Hepatocyte (in vitro differentiated cells): ENCODE results near the gene CCBE1. TPM values are rescaled to one million over a fixed set of nuclear protein-coding genes. Genes with fewer than 3 reads are reported as not detected.

Experiments used
- DNase-seq: peaks from one replicate; pipeline ENCODE4 v3.0.0-alpha.2; 2016; ENCODE audit warnings: low spot score
- H2AFZ ChIP-seq: fragments of 200-600 bp; sonication (generic); 2 replicates; pipeline ENCODE4 v1.6.0; 2016; ENCODE audit warnings: antibody characterized with exemption, mild to moderate bottlenecking
- H3K27ac ChIP-seq: fragments of 200-600 bp; sonication (generic); 2 replicates; pipeline ENCODE4 v1.5.1; 2016; ENCODE audit warnings: mild to moderate bottlenecking
- H3K27me3 ChIP-seq: fragments of 200-600 bp; sonication (generic); 2 replicates; pipeline ENCODE4 v1.6.1; 2016
- H3K36me3 ChIP-seq: fragments of 200-600 bp; sonication (generic); replicated peaks from 2 replicates; pipeline ENCODE4 v1.5.1; 2016; ENCODE audit warnings: low read depth; ENCODE audit not compliant: insufficient read depth
- H3K4me1 ChIP-seq: fragments of 200-600 bp; sonication (generic); 2 replicates; pipeline ENCODE4 v1.5.1; 2016; ENCODE audit warnings: mild to moderate bottlenecking, moderate library complexity; ENCODE audit not compliant: insufficient read depth
- H3K4me2 ChIP-seq: fragments of 200-600 bp; sonication (generic); 2 replicates; pipeline ENCODE4 v1.6.0; 2016
- H3K4me3 ChIP-seq: fragments of 200-600 bp; sonication (generic); 2 replicates; pipeline ENCODE4 v1.5.1; 2016; ENCODE audit warnings: mild to moderate bottlenecking
- H3K79me2 ChIP-seq: fragments of 200-600 bp; sonication (generic); 2 replicates; pipeline ENCODE4 v1.6.0; 2017; ENCODE audit warnings: mild to moderate bottlenecking
- H3K9me2 ChIP-seq: fragments of 200-600 bp; sonication (generic); replicated peaks from 2 replicates; pipeline ENCODE4 v1.6.0; 2017; ENCODE audit warnings: mild to moderate bottlenecking; ENCODE audit not compliant: insufficient read depth
- H3K9me3 ChIP-seq: fragments of 200-600 bp; sonication (generic); 2 replicates; pipeline ENCODE4 v1.5.1; 2016; ENCODE audit warnings: low read depth, mild to moderate bottlenecking
- H4K20me1 ChIP-seq: fragments of 200-600 bp; sonication (generic); 2 replicates; pipeline ENCODE4 v1.6.0; 2016; ENCODE audit warnings: mild to moderate bottlenecking; ENCODE audit not compliant: insufficient read depth, poor library complexity, severe bottlenecking
- CTCF ChIP-seq: fragments of 200-600 bp; sonication (generic); IDR thresholded peaks from 2 replicates; pipeline ENCODE4 v1.5.1; 2016; ENCODE audit warnings: antibody characterized with exemption, mild to moderate bottlenecking; ENCODE audit not compliant: poor library complexity
- EZH2 ChIP-seq: fragments of 200-600 bp; sonication (generic); IDR thresholded peaks from 2 replicates; pipeline ENCODE4 v1.6.1; 2016; ENCODE audit warnings: antibody characterized with exemption, mild to moderate bottlenecking, borderline replicate concordance
- EZH2phosphoT487 ChIP-seq: fragments of 200-600 bp; sonication (generic); IDR thresholded peaks from one replicate; pipeline ENCODE4 v1.6.1; 2018; ENCODE audit warnings: antibody characterized with exemption, mild to moderate bottlenecking, low read depth, moderate library complexity; ENCODE audit not compliant: unreplicated experiment, severe bottlenecking
- WGBS: methylation state at CpG from one replicate; pipeline ENCODE4 v1.1.6; 2016; ENCODE audit warnings: low lambda C conversion rate; ENCODE audit errors: missing lambda C conversion rate; 5-methylcytosine and 5-hydroxymethylcytosine counted together
- polyA plus RNA-seq: library from polyadenylated mRNA; unstranded; fragments of >200 nt; fragmentation: Nextera tagmentation; extraction: Ambion mirVana; gene quantifications from 2 replicates; pipeline ENCODE4 v1.2.1, GENCODE V29; 2016
- total RNA-seq: library from RNA; depleted of rRNA; stranded (reverse); fragments of >200 nt; gene quantifications from 2 replicates; pipeline ENCODE4 v1.2.3, GENCODE V29; 2014

Gene CCBE1
- total and polyA plus RNA-seq, 2 experiments from 2014 or later = 3.1 to 9.2 TPM

- no peaks in the 10 kb centered on the region for H3K79me2 ChIP-seq
- no peak overlapping the region for H2AFZ ChIP-seq
- DNase-seq = no peak
- H3K27me3 ChIP-seq = peaks cover 4% of the 10 kb centered on the region
- no peaks in the 10 kb centered on the region for H3K36me3 ChIP-seq
- no peak overlapping the region for H3K4me2 ChIP-seq
- WGBS = 75% methylated on average over 4 of the region's 4 CpGs
- no peaks in the 10 kb centered on the region for H3K9me3 ChIP-seq
- H3K9me2 ChIP-seq = no peaks in the 10 kb centered on the region
- H3K27ac ChIP-seq = no peak overlapping the region
- H4K20me1 ChIP-seq = no peaks in the 10 kb centered on the region
- H3K4me1 ChIP-seq = no peaks in the 10 kb centered on the region
- no peak overlapping the region for H3K4me3 ChIP-seq
- TF ChIP-seq CTCF (no peak), EZH2phosphoT487 (no peak), EZH2 (no peak)
Measured at GRCh38 chr18:59420244-59420643, 277.0 kb downstream of the CCBE1 start.

GRCh38 chr18:59419386-59419785 lies 277.8 kb downstream of the CCBE1 start:
- H3K9me2 ChIP-seq = no peaks in the 10 kb centered on the region
- H3K36me3 ChIP-seq = no peaks in the 10 kb centered on the region
- no peak overlapping the region for H3K4me3 ChIP-seq
- H3K27ac ChIP-seq = no peak overlapping the region
- 24% methylated on average over 4 of the region's 4 CpGs for WGBS
- H3K79me2 ChIP-seq = no peaks in the 10 kb centered on the region
- H3K9me3 ChIP-seq = no peaks in the 10 kb centered on the region
- no peak overlapping the region for H2AFZ ChIP-seq
- no peaks in the 10 kb centered on the region for H4K20me1 ChIP-seq
- DNase-seq = no peak
- TF ChIP-seq CTCF (no peak), EZH2phosphoT487 (no peak), EZH2 (no peak)
- no peak overlapping the region for H3K4me2 ChIP-seq
- H3K4me1 ChIP-seq = no peaks in the 10 kb centered on the region
- H3K27me3 ChIP-seq = peaks cover 4% of the 10 kb centered on the region

GRCh38 chr18:59416818-59417217 lies 280.4 kb downstream of the CCBE1 start:
- H3K79me2 ChIP-seq = no peaks in the 10 kb centered on the region
- H3K4me3 ChIP-seq = no peak overlapping the region
- no peak overlapping the region for H3K4me2 ChIP-seq
- H3K27ac ChIP-seq = no peak overlapping the region
- TF ChIP-seq EZH2phosphoT487 (no peak), EZH2 (no peak), CTCF (no peak)
- no peaks in the 10 kb centered on the region for H3K9me3 ChIP-seq
- H3K9me2 ChIP-seq = no peaks in the 10 kb centered on the region
- no peaks in the 10 kb centered on the region for H4K20me1 ChIP-seq
- H3K36me3 ChIP-seq = no peaks in the 10 kb centered on the region
- H2AFZ ChIP-seq = no peak overlapping the region
- H3K27me3 ChIP-seq = peaks cover 3% of the 10 kb centered on the region
- 91% methylated on average over 1 of the region's 1 CpG for WGBS
- H3K4me1 ChIP-seq = no peaks in the 10 kb centered on the region
- no peak for DNase-seq
